Measurements from ENCODE around the gene TEKT1.
"Not testable (repeated sequence)": the region's sequence is repeated elsewhere in the genome, so short reads cannot be mapped to it uniquely, and the experiment has no call there.

Gene TEKT1

GRCh38 chr17:6812295-6812694 is 19.2 kb downstream of the TEKT1 start:
- DNase-seq: no peak

- DNase-seq: no peak
These were observed 20.0 kb downstream of the TEKT1 start for GRCh38 chr17:6811510-6811909.

GRCh38 chr17:6800422-6801027 is 31.0 kb downstream of the TEKT1 start:
- DNase-seq: no peak

GRCh38 chr17:6799738-6800137 is 31.8 kb downstream of the TEKT1 start:
- no peak for DNase-seq

- no peak for DNase-seq
These were observed 33.7 kb downstream of the TEKT1 start for GRCh38 chr17:6797718-6798351.

- DNase-seq: no peak
These were observed 34.5 kb downstream of the TEKT1 start for GRCh38 chr17:6796887-6797490.

- no peak for DNase-seq
These were observed 35.3 kb downstream of the TEKT1 start for GRCh38 chr17:6796017-6796886.

- no peak for DNase-seq
These were observed 37.6 kb downstream of the TEKT1 start for GRCh38 chr17:6793748-6794493.

- no peak for DNase-seq
These were observed 42.4 kb downstream of the TEKT1 start for GRCh38 chr17:6789146-6789545.

GRCh38 chr17:6787081-6787693 is 44.3 kb downstream of the TEKT1 start:
- no peak for DNase-seq

GRCh38 chr17:6786618-6787017 is 44.9 kb downstream of the TEKT1 start:
- no peak for DNase-seq

- no peak for DNase-seq
These were observed 49.3 kb downstream of the TEKT1 start for GRCh38 chr17:6782244-6782643.

GRCh38 chr17:6780886-6781285 is 50.6 kb downstream of the TEKT1 start:
- DNase-seq: no peak

- DNase-seq: no peak
These were observed 51.5 kb downstream of the TEKT1 start for GRCh38 chr17:6780001-6780400.

GRCh38 chr17:6779411-6779810 is 52.1 kb downstream of the TEKT1 start:
- no peak for DNase-seq

GRCh38 chr17:6775871-6776405 is 55.6 kb downstream of the TEKT1 start, which contains the start of gene FBXO39:
Gene FBXO39 (plus strand): TSS chr17:6776215. CDS start chr17:6779869, 3,654 bp downstream.
- DNase-seq: no peak

GRCh38 chr17:6774906-6775305 is 56.6 kb downstream of the TEKT1 start:
- DNase-seq: not testable (repeated sequence)

GRCh38 chr17:6772016-6772415 is 59.5 kb downstream of the TEKT1 start:
- DNase-seq: no peak

GRCh38 chr17:6768447-6768846 is 63.1 kb downstream of the TEKT1 start:
- no peak for DNase-seq

- no peak for DNase-seq
These were observed 69.8 kb downstream of the TEKT1 start for GRCh38 chr17:6761779-6762178.

- no peak for DNase-seq
These were observed 73.8 kb downstream of the TEKT1 start for GRCh38 chr17:6757747-6758146.
